ENCODE results near the gene USB1. TPM values are rescaled to one million over a fixed set of nuclear protein-coding genes. Genes with fewer than 3 reads are reported as not detected.
"Not testable (repeated sequence)": the region's sequence is repeated elsewhere in the genome, so short reads cannot be mapped to it uniquely, and the experiment has no call there.

Gene USB1
- total RNA-seq, 1 donor, result 15.8 TPM

- DNase-seq (ENCODE audit: low read depth), result no peak
- peak overlapping the region; percentile 91 for H3K4me3 ChIP-seq (ENCODE audit: low read depth, low read length)
- no peak for TF ChIP-seq CTCF (IDR thresholded peaks at IDR 0.05; ENCODE audit: insufficient read depth, low read length)
Observed at GRCh38 chr16:58001781-58002415, 691 bp downstream of the USB1 start.

- no peak for DNase-seq (ENCODE audit: low read depth)
- TF ChIP-seq CTCF (IDR thresholded peaks at IDR 0.05; ENCODE audit: insufficient read depth, low read length), result no peak
- no peak overlapping the region for H3K4me3 ChIP-seq (ENCODE audit: low read depth, low read length)
Observed at GRCh38 chr16:58002416-58002800, 1.2 kb downstream of the USB1 start.

- TF ChIP-seq CTCF (IDR thresholded peaks at IDR 0.05; ENCODE audit: insufficient read depth, low read length), result no peak
- no peak for DNase-seq (ENCODE audit: low read depth)
- no peak overlapping the region for H3K4me3 ChIP-seq (ENCODE audit: low read depth, low read length)
Observed at GRCh38 chr16:58002936-58003335, 1.7 kb downstream of the USB1 start.

GRCh38 chr16:58004736-58005135 lies 3.5 kb downstream of the USB1 start:
- not testable (repeated sequence) for H3K4me3 ChIP-seq (ENCODE audit: low read depth, low read length); DNase-seq (ENCODE audit: low read depth)

GRCh38 chr16:58009856-58010416 lies 8.7 kb downstream of the USB1 start:
- TF ChIP-seq CTCF (IDR thresholded peaks at IDR 0.05; ENCODE audit: insufficient read depth, low read length), result no peak
- H3K4me3 ChIP-seq (ENCODE audit: low read depth, low read length), result no peak overlapping the region
- DNase-seq (ENCODE audit: low read depth), result no peak

- no peak overlapping the region for H3K4me3 ChIP-seq (ENCODE audit: low read depth, low read length)
- no peak for TF ChIP-seq CTCF (IDR thresholded peaks at IDR 0.05; ENCODE audit: insufficient read depth, low read length)
- DNase-seq (ENCODE audit: low read depth), result no peak
Observed at GRCh38 chr16:58010886-58011285, 9.7 kb downstream of the USB1 start.

- peak; percentile 59 for DNase-seq (ENCODE audit: low read depth)
- H3K4me3 ChIP-seq (ENCODE audit: low read depth, low read length), result no peak overlapping the region
- no peak for TF ChIP-seq CTCF (IDR thresholded peaks at IDR 0.05; ENCODE audit: insufficient read depth, low read length)
Observed at GRCh38 chr16:58011652-58012051, 10.4 kb downstream of the USB1 start.
